Kidney epithelial cell (primary cell): Measurements from ENCODE around the gene SH2B2. TPM values are rescaled to one million over a fixed set of nuclear protein-coding genes. Genes with fewer than 3 reads are reported as not detected.
"Not testable (repeated sequence)": the region's sequence is repeated elsewhere in the genome, so short reads cannot be mapped to it uniquely, and the experiment has no call there.

Experiments used
- DNase-seq: peaks from one replicate; pipeline ENCODE4 v3.0.0-alpha.2; 2010; ENCODE audit warnings: low read depth
- H3K27me3 ChIP-seq: 2 replicates; pipeline ENCODE4 v1.6.0; 2011; ENCODE audit warnings: low read length; ENCODE audit not compliant: control insufficient read depth, insufficient read depth
- H3K36me3 ChIP-seq: 2 replicates; pipeline ENCODE4 v1.5.1; 2011; ENCODE audit warnings: low read length; ENCODE audit not compliant: control insufficient read depth, insufficient read depth
- H3K4me3 ChIP-seq: 2 replicates; pipeline ENCODE4 v1.5.1; 2011; ENCODE audit warnings: low read depth, mild to moderate bottlenecking, control low read depth, low read length
- CTCF ChIP-seq: IDR thresholded peaks from 2 replicates; pipeline ENCODE4 v1.5.1; 2011; ENCODE audit warnings: mild to moderate bottlenecking, moderate library complexity, low read length, control low read depth, inconsistent platforms; ENCODE audit not compliant: insufficient read depth, poor library complexity, severe bottlenecking
- total RNA-seq: library from RNA; depleted of rRNA; stranded (reverse); fragments of >200 nt; gene quantifications from 2 replicates; pipeline ENCODE4 v1.2.3, GENCODE V29; 2015

Gene SH2B2
- total RNA-seq, 1 donor from 2014 or later, result 10.0 TPM

GRCh38 chr7:102321351-102322201 is 34.9 kb downstream of the SH2B2 start:
- no peak for DNase-seq
- peaks cover 3% of the 10 kb centered on the region for H3K27me3 ChIP-seq
- no peaks in the 10 kb centered on the region for H3K36me3 ChIP-seq
- TF ChIP-seq CTCF, result no peak
- H3K4me3 ChIP-seq, result no peak overlapping the region

- TF ChIP-seq CTCF, result no peak
- Histone ChIP-seq H3K4me3 (no peak overlapping the region), H3K27me3 (peaks cover 3% of the 10 kb centered on the region), H3K36me3 (no peaks in the 10 kb centered on the region)
- no peak for DNase-seq
Measured at GRCh38 chr7:102322202-102322715, 35.6 kb downstream of the SH2B2 start.

GRCh38 chr7:102323914-102324195 is 37.2 kb downstream of the SH2B2 start:
- peaks cover 3% of the 10 kb centered on the region for H3K27me3 ChIP-seq
- H3K36me3 ChIP-seq, result no peaks in the 10 kb centered on the region
- H3K4me3 ChIP-seq, result no peak overlapping the region
- no peak for TF ChIP-seq CTCF
- DNase-seq, result no peak

GRCh38 chr7:102325106-102325505 is 38.4 kb downstream of the SH2B2 start:
- not testable (repeated sequence) for DNase-seq

DNA sequence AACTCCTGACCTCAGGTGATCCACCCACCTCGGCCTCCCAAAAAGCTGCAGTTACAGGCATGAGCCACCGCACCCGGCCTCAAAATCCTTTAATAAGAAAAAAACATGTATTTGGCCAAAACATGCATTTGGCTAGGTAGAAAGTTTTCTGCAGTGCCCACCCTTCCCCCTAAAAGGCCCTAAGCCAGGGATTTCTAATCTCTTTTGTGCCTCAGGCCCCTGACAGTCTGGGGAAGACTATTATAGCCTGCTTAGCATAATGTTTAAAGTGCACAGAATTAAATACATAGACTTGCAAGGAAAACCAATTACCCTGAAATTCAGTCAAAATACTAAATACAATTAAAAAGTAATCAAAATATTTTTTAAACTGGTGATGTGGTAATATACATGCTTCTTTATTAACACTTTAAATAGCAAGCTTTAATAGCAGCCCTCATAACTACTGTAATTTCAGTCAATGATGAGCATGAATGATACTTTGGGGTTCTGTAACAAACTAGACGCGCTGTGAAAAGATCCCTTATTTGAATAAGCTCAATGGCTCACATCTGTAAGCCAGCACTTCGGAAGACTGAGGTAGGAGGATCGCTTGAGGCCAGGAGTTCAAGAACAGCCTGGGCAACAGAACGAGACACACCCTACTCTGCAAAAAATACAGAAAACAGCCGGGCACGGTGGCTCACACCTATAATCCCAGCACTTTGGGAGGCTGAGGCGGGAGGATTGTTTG is 39.7 kb downstream of the SH2B2 start:
- no peak overlapping the region for H3K4me3 ChIP-seq
- TF ChIP-seq CTCF, result no peak
- no peak for DNase-seq

More at GRCh38 chr7:102325106-102325505, 38.4 kb downstream of the SH2B2 start:
- not testable (repeated sequence) for H3K4me3 ChIP-seq, H3K36me3 ChIP-seq, H3K27me3 ChIP-seq

DNA sequence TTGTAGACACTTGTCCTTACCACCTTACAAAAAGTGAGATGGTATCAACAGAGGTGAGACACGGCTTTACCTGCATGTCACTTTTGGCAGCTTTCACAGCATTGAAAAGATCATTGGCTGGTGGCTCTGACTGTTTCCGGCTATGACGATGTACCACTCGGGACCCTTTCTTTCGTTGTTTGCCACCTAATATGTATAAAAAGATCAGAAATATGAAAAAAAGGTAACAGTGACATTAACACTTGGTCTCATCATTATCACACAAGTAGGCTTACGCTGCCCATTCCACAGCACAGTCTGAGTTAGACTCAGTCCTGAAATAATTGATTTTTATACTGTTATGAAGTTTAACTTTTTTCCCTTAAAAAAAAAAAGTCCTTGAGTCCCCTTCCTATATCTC is 40.5 kb downstream of the SH2B2 start:
- not testable (repeated sequence) for H3K4me3 ChIP-seq, H3K27me3 ChIP-seq, H3K36me3 ChIP-seq, DNase-seq

More for the DNA sequence above, 39.7 kb downstream of the SH2B2 start:
- peaks cover 3% of the 10 kb centered on the region for H3K27me3 ChIP-seq
- no peaks in the 10 kb centered on the region for H3K36me3 ChIP-seq

GRCh38 chr7:102328863-102329262 is 42.2 kb downstream of the SH2B2 start:
- not testable (repeated sequence) for DNase-seq, H3K36me3 ChIP-seq, H3K4me3 ChIP-seq, H3K27me3 ChIP-seq

DNA sequence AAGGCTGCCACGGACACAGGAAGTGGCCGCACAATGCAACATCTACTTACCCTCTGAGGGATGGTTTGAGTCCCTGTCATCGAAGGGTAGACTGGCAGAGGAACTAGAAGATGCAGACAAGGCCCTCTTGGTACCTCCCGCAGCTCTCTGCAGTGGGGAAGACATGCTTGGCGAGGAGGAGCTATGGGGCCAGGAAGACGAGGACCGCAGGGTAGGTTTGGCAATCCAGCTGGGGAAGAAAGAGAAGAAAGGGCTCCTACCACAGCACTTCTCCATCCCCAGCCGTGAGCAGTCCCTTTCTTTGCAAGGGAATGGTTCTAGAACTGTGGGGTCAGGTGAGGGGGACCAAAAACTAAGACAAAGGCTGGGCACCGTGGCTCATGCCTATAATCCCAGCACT is 42.7 kb downstream of the SH2B2 start:
- DNase-seq, H3K27me3 ChIP-seq, H3K4me3 ChIP-seq, H3K36me3 ChIP-seq: not testable (repeated sequence)

DNA sequence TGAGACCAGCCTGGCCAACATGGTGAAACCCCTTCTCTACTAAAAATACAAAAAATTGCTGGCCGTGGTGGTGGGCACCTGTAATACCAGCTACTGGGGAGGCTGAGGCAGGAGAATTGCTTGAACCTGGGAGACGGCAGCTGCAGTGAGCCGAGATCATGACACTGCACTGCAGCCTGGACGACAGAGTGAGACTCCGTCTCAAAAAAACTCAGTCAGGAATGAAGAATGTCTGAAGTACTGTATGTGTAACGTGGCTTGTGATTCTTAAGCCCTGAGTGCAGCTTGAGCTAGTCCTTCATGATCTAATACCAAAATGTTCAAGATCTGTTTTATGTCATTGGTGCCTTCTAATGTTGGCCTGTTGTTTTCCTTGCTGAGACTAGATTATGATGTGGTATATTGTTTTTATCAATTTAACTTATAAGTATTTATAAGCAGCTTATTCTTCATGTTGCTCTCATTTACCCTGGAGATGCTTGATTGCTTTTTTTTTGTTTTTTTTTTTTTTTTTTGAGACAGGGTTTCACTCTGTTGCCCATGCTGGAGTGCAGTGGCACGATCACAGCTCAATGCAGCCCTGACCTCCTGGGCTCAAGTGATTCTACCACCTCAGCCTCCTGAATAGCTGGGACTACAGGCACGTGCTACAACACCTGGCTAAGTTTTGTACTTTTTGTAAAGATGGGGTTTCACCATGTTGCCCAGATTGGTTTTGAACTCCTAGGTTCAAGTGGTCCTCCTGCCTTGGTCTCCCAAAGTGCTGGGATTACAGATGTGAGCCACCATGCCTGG is 44.2 kb downstream of the SH2B2 start:
- not testable (repeated sequence) for H3K27me3 ChIP-seq, DNase-seq, H3K36me3 ChIP-seq, H3K4me3 ChIP-seq

DNA sequence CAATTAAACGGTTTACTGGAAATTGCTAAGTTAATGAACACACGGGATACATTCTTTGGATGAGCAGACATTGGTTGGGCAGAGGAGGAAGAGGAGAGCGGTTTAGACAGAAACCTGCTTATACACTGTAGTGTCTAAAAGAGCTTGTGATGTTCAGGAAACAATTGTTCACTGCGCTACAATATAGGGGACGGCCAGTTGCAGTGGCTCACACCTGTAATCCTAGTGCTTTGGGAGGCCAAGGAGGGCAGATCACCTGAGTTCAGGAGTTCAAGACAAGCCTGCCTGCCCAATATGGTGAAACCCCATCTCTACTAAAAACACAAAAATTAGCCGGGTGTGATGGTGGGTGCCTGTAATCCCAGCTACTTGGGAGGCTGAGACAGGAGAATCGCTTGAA is 48.9 kb downstream of the SH2B2 start:
- H3K27me3 ChIP-seq, DNase-seq, H3K36me3 ChIP-seq, H3K4me3 ChIP-seq: not testable (repeated sequence)
